HG02852 (cell line): ENCODE measurements around the gene PNPT1.
"Not testable (repeated sequence)": the region's sequence is repeated elsewhere in the genome, so short reads cannot be mapped to it uniquely, and the experiment has no call there.

Experiments
- ATAC-seq: cut with Tn5 transposase; IDR thresholded peaks from one replicate; pipeline ENCODE4 v1.9.1; 2021; ENCODE audit warnings: mild to moderate bottlenecking, moderate library complexity; ENCODE audit not compliant: unreplicated experiment

Gene PNPT1

GRCh38 chr2:55598056-55598795 lies 95.4 kb downstream of the PNPT1 start:
- no peak for ATAC-seq

- ATAC-seq, result not testable (repeated sequence)
Observed at GRCh38 chr2:55596795-55597194, 96.8 kb downstream of the PNPT1 start.

- ATAC-seq, result no peak
Observed at GRCh38 chr2:55595536-55595935, 98.1 kb downstream of the PNPT1 start.

- ATAC-seq, result no peak
Observed at GRCh38 chr2:55592130-55592529, 101.5 kb downstream of the PNPT1 start.

- ATAC-seq, result peak; percentile 76
Observed at GRCh38 chr2:55590810-55591440, 102.7 kb downstream of the PNPT1 start.

- ATAC-seq, result no peak
Observed at GRCh38 chr2:55585451-55586080, 108.1 kb downstream of the PNPT1 start.
